HG02678 (cell line): ENCODE measurements around the gene MYO7B.

ENCODE experiments used
- ATAC-seq: cut with Tn5 transposase; IDR thresholded peaks from one replicate; pipeline ENCODE4 v1.9.1; 2021; ENCODE audit warnings: mild to moderate bottlenecking, moderate library complexity; ENCODE audit not compliant: unreplicated experiment

MYO7B gene

DNA sequence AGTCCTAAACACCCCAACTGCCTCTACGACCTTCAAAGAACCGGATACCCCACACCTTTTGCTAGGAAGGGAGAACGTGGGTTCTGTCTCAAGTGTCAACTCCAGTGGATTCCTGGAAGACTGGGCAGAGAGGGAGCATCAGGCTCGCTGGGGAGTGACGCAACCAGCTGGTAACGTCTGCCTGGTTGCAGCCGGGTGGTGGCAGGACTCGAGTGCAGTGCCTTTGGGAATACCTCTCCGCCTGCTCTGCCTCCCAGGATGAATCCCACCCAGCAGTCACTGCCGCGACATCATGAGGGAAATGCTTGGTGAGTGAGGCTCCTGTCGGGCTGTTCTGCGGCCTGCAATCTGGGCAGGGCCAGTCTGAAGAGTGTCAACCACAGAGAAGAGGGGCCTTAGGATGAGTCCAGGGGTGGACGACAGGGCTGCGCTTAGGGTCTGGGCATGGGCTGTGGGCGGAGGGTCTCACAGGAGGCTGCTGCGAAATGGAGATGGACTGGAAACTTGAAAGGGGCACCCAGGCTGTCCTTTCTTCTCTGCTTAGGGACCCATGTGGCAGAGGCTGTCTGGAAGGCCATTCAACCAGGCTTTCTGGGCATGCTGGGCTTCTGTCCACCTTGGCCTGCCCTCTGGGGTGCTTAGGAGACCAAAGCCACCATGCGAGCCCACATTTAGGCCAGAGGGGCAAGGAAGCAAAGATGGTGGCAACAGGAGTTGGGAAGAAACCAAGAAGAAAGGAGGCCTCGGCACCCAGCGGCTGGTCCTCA lies 123.3 kb downstream of the MYO7B start:
- ATAC-seq: no peak

GRCh38 chr2:127659408-127660290 lies 124.2 kb downstream of the MYO7B start:
- no peak for ATAC-seq

- no peak for ATAC-seq
These were observed 124.8 kb downstream of the MYO7B start for GRCh38 chr2:127660291-127660578.

GRCh38 chr2:127661072-127661649 lies 125.7 kb downstream of the MYO7B start:
- no peak for ATAC-seq

DNA sequence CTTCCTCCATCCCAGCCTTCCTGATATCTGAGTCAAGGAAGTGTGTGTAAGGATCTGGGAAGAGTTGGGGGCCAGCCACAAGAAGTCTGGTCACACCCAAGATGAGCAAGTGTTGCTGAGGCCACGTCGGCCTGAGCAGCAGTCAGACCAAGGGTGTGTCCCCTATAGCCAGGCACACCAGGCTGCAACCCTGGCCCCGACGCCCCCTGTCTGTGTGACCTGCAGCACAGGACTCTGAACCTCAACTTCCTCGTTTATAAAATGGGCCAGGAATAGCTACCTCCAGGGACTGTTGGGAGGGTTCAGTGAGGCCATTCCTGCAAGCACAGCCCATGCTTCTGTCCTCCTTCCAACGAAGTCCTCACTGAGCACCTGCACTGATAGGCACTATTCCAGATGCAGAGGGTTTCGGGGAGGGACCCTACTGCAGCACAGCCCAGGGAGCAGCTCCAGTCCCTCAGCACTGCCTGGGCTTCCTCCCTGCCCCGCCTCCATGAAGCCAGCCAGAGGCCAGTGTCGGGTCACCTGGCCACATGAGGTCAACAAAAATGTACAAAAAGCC lies 126.5 kb downstream of the MYO7B start:
- ATAC-seq: no peak

- ATAC-seq: no peak
These were observed 127.6 kb downstream of the MYO7B start for GRCh38 chr2:127662937-127663565.

DNA sequence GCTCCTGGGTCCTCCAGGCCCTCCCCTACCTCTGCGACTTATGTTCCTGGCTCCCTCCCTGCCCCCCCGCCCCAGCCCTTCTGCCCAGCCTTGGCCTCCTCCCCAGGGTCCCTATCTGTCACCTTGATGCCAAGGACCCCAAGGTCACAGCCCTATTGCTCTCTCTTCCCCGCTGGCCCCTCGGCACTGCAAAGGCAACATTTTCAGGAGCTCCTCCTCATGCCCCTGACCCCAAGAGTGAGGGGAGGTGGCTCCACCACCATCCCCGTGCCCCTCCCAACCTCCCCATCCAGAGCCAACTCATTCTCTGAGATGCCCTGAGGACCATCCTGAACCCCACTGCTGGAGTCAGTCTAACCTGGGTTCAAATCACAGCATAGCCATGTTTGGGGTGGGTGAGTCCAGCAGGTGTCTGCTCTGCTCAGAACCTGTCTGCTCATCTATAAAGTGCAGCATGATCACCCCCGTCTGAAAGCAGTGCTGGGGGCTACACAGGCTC lies 128.1 kb downstream of the MYO7B start:
- no peak for ATAC-seq

GRCh38 chr2:127664065-127664894 lies 128.8 kb downstream of the MYO7B start:
- ATAC-seq: no peak

GRCh38 chr2:127664895-127665225 lies 129.4 kb downstream of the MYO7B start:
- ATAC-seq: no peak

DNA sequence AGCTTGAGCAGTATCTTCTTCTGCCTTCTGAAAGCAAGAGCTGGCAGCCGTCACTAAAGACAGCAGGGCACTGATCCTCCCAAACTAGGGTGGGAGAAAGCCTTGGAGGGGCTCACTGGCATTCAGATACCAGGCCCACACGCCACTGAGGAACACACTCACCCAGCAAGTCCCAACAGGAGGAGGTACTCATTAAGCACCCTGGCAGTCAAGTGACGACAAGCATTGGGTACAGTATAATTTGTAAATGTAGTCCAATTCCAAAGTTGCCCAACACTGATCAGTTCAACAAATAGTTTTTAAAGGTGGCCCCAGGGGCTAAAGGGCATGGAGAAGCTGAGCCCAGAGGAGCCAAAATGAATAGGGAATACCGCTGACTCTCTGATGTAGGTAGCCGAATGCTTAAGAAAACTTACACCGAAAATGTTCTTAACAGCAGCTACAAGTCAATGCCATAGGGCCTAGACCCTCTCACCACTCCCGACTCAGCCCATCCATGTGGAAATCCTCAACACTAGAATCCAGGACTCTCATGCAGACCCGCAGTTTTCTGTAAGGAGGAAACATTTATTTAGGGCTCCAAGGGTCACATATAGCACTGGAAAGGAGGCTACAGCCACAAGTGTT lies 129.9 kb downstream of the MYO7B start:
- no peak for ATAC-seq

DNA sequence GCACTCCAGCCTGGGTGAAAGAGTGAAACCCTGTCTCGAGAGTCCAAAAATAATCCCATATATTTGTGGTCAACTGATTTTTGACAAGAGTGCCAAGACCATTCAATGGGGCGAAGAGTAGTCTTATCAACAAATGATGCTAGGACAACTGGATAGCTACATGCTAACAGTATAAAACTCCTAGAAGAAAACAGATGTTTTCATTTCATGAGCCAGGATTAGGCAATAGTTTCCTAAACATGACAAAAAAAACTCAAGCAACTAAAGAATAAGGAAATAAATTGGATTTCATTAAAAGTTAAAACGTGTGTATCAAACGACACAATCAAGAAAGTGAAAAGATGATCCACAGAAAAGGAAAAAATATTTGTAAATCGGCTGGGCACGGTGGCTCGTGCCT lies 133.6 kb downstream of the MYO7B start:
- no peak for ATAC-seq

DNA sequence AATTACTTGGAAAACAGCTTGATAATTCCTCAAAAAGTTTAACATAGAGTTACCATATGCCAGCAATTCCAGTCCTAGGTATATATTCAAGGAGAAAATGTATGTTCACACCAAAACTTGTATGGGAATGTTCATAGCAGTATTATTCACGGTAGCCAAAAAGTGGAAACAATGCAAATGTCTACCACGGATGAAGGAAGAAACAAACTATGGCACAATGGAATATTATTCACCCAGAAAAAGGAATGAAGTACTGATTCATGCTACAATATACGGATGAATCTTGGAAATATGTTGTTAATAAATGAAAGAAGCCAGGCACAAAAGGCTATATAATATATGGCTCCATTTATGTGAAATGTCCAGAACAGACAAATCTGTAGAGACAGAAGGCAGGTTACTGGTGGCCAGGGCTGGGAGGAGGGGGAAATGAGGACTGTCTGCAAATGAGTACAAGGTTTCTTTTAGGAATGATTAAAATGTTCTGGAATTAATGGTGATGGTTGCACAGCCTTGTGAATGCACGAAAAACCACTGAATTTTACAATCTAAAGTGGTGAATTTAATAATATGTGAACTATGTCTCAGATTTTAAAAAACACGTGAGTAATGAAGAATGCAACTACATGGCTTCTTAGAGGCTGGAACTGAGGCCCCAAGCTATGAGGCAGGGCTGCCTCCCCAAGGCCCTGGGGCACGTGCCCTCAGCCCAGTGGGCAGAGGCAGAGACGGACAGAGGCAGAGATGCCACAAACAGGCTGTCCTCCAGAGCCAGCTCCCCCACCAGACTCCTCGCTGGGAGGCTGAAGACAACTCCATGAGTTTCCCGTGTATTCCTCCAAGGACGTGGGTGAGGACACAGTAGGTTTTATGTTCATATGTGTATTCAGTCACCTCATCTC lies 134.8 kb downstream of the MYO7B start:
- no peak for ATAC-seq

GRCh38 chr2:127670957-127671290 lies 135.4 kb downstream of the MYO7B start:
- ATAC-seq: no peak

DNA sequence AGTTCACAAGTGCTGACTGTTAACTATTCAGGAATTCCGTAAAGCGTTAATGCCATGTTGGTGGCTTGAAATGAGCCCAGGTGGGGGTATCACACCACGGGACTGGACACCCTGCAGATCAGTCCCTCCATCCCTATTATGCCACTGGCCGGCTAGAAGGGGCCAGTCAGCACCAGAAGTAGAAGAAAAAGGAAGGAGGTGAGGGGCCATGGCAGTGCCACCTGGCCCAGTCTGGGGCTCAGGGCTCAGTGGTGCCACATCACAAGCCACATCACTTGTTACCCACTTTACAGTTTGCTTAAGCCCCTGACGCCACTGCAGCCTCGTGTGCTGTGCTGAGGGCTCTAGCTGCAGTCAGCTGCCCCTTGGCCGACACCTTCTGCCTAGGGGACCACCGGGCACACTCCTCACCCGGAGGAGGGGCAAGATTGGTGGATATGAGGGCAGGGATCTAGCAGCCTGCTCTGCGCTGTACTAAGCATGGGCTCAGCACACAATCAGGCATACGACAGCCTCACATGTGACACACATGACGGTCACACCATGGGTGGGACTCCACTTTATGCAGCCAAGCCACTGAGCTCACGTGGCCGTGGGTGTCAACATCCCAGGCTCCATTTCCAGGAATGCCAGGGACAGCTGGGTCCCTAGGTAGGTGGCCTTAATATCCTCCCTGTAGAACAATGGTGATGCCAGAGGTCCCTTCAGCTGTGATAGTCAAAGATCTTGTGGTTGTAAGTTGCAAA lies 136.2 kb downstream of the MYO7B start:
- no peak for ATAC-seq

GRCh38 chr2:127672341-127673224 lies 137.1 kb downstream of the MYO7B start:
- no peak for ATAC-seq

- ATAC-seq: no peak
These were observed 138.0 kb downstream of the MYO7B start for GRCh38 chr2:127673291-127674069.
